H1 (cell line): ENCODE data around the gene YLPM1. TPM values are rescaled to one million over a fixed set of nuclear protein-coding genes. Genes with fewer than 3 reads are reported as not detected.

Experiments
- CTCF ChIA-PET: fragments of 300-600 bp; sonication (Branson Sonifier 250); formaldehyde crosslinking; loops from one replicate; lab custom pipeline; 2021; ENCODE audit not compliant: partially characterized antibody; lab: Charles Lee
- POLR2A ChIA-PET: fragments of 300-600 bp; sonication (Branson Sonifier 250); formaldehyde crosslinking; loops from one replicate; lab custom pipeline; 2021; ENCODE audit warnings: inconsistent platforms; ENCODE audit not compliant: partially characterized antibody; lab: Charles Lee
- DNase-seq, 2 experiments: peaks; one replicate each; pipeline versions ENCODE4 v3.0.0 to v3.0.0-alpha.2; 2010 to 2022; ENCODE audit warnings: low spot score in 2 of 2, low read depth in 1 of 2, mixed read lengths in 1 of 2
- FAIRE-seq: peaks from 2 replicates; lab custom pipeline; 2011; peaks lifted over from hg19 to GRCh38; lab: Jason Lieb, UNC
- H2AFZ ChIP-seq: 2 replicates; pipeline ENCODE4 v1.8.1; 2012; ENCODE audit warnings: low read length, inconsistent platforms
- H2AK5ac ChIP-seq: 2 replicates; pipeline ENCODE4 v1.6.1; 2013; ENCODE audit warnings: low read depth, low read length
- H2BK120ac ChIP-seq: replicated peaks from 2 replicates; pipeline ENCODE3; 2013; ENCODE audit warnings: low read depth, low read length, inconsistent platforms
- H2BK12ac ChIP-seq: 2 replicates; pipeline ENCODE4 v1.6.1; 2013; ENCODE audit warnings: low read depth, low read length
- H2BK15ac ChIP-seq: 2 replicates; pipeline ENCODE4 v1.6.1; 2013; ENCODE audit warnings: low read length
- H2BK20ac ChIP-seq: 2 replicates; pipeline ENCODE4 v1.6.1; 2013; ENCODE audit warnings: low read length
- H2BK5ac ChIP-seq: 2 replicates; pipeline ENCODE4 v1.6.1; 2013; ENCODE audit warnings: low read depth, low read length
- H3K14ac ChIP-seq: 2 replicates; pipeline ENCODE4 v1.6.1; 2013; ENCODE audit warnings: inconsistent platforms; ENCODE audit not compliant: insufficient read length
- H3K18ac ChIP-seq: 2 replicates; pipeline ENCODE4 v1.6.1; 2013; ENCODE audit warnings: low read length; ENCODE audit errors: extremely low read depth
- H3K23ac ChIP-seq: 2 replicates; pipeline ENCODE4 v1.6.1; 2013; ENCODE audit warnings: inconsistent platforms; ENCODE audit not compliant: insufficient read length
- H3K23me2 ChIP-seq: 2 replicates; pipeline ENCODE4 v1.6.1; 2013; ENCODE audit warnings: low read depth, low read length
- H3K27ac ChIP-seq: 2 replicates; pipeline ENCODE4 v1.6.1; 2011; ENCODE audit warnings: low read depth, low read length, inconsistent platforms
- H3K27me3 ChIP-seq, 4 experiments: replicated peaks in 1 of 4; 1 replicate in 1 of 4; 2 replicates in 3 of 4; pipeline versions ENCODE4 v1.6.1 to v1.8.1; 2011 to 2013; ENCODE audit warnings: low read length in 3 of 4, mild to moderate bottlenecking in 3 of 4, inconsistent platforms in 2 of 4, mixed read lengths in 2 of 4, moderate library complexity in 1 of 4; ENCODE audit not compliant: control insufficient read depth in 3 of 4, insufficient read depth in 3 of 4; ENCODE audit errors: extremely low read depth in 1 of 4
- H3K36me3 ChIP-seq, 4 experiments: 2 replicates each; pipeline versions ENCODE4 v1.6.1 to v1.8.1; 2011 to 2013; ENCODE audit warnings: mild to moderate bottlenecking in 4 of 4, low read length in 3 of 4, moderate library complexity in 2 of 4, control low read depth in 1 of 4, inconsistent platforms in 1 of 4; ENCODE audit not compliant: insufficient read depth in 4 of 4, control insufficient read depth in 2 of 4
- H3K4ac ChIP-seq: replicated peaks from 2 replicates; pipeline ENCODE3; 2013; ENCODE audit warnings: low read length, low read depth, mixed read lengths, inconsistent platforms; ENCODE audit not compliant: insufficient read length
- H3K4me1 ChIP-seq, 4 experiments: replicated peaks in 1 of 4; 1 replicate in 1 of 4; 2 replicates in 3 of 4; pipeline versions ENCODE4 v1.6.1 to v1.8.1; 2011 to 2013; ENCODE audit warnings: low read length in 3 of 4, inconsistent platforms in 2 of 4, mixed read lengths in 1 of 4; ENCODE audit not compliant: insufficient read depth in 4 of 4, control insufficient read depth in 3 of 4
- H3K4me2 ChIP-seq, 2 experiments: 2 replicates each; pipeline versions ENCODE4 v1.6.1 to v1.8.1; 2011 to 2013; ENCODE audit warnings: low read depth in 2 of 2, low read length in 2 of 2, control low read depth in 1 of 2, inconsistent platforms in 1 of 2, mild to moderate bottlenecking in 1 of 2; ENCODE audit not compliant: insufficient read depth in 1 of 2
- H3K4me3 ChIP-seq, 4 experiments: fragments of 200-600, 300-600 bp in 1 of 4; sonication (generic), shearing (Covaris generic), sonication (Bioruptor Twin) in 1 of 4; 2 replicates each; pipeline versions ENCODE4 v1.5.1 to v1.8.1; 2011 to 2016; ENCODE audit warnings: low read length in 4 of 4, low read depth in 3 of 4, control low read depth in 2 of 4, inconsistent platforms in 2 of 4, mild to moderate bottlenecking in 2 of 4, mixed read lengths in 1 of 4, moderate library complexity in 1 of 4; ENCODE audit not compliant: insufficient read depth in 2 of 4; ENCODE audit errors: extremely low read depth in 1 of 4
- H3K56ac ChIP-seq: replicated peaks from 2 replicates; pipeline ENCODE3; 2013; ENCODE audit warnings: low read depth, mild to moderate bottlenecking, mixed read lengths, low read length, inconsistent platforms; ENCODE audit not compliant: insufficient read length
- H3K79me1 ChIP-seq: 2 replicates; pipeline ENCODE4 v1.6.1; 2013; ENCODE audit warnings: low read depth, low read length, control low read depth
- H3K79me2 ChIP-seq, 2 experiments: 2 replicates each; pipeline versions ENCODE4 v1.6.1 to v1.8.1; 2012 to 2013; ENCODE audit warnings: low read length in 2 of 2, mild to moderate bottlenecking in 2 of 2, inconsistent platforms in 1 of 2; ENCODE audit not compliant: insufficient read depth in 2 of 2, control insufficient read depth in 1 of 2
- H3K9ac ChIP-seq, 4 experiments: replicated peaks in 1 of 4; 1 replicate in 1 of 4; 2 replicates in 3 of 4; pipeline versions ENCODE4 v1.6.1 to v1.8.1; 2011 to 2013; ENCODE audit warnings: low read depth in 3 of 4, low read length in 3 of 4, control low read depth in 2 of 4, mild to moderate bottlenecking in 2 of 4, moderate library complexity in 2 of 4, inconsistent platforms in 1 of 4; ENCODE audit errors: extremely low read depth in 1 of 4
- H3K9me3 ChIP-seq, 2 experiments: 2 replicates each; pipeline versions ENCODE4 v1.6.1 to v1.8.1; 2012 to 2013; ENCODE audit warnings: mild to moderate bottlenecking in 2 of 2, moderate library complexity in 2 of 2, control low read depth in 1 of 2, inconsistent platforms in 1 of 2, low read depth in 1 of 2, low read length in 1 of 2, mixed read lengths in 1 of 2; ENCODE audit not compliant: insufficient read depth in 2 of 2
- H4K20me1 ChIP-seq, 2 experiments: replicated peaks in 1 of 2; 2 replicates each; pipeline versions ENCODE3 to v1.8.1; 2011 to 2013; ENCODE audit warnings: inconsistent platforms in 2 of 2, low read length in 2 of 2, mild to moderate bottlenecking in 1 of 2; ENCODE audit not compliant: insufficient read depth in 2 of 2, control insufficient read depth in 1 of 2
- H4K5ac ChIP-seq: 2 replicates; pipeline ENCODE4 v1.6.1; 2013; ENCODE audit warnings: low read length, low read depth, mixed read lengths, inconsistent platforms; ENCODE audit not compliant: insufficient read length
- H4K8ac ChIP-seq: 2 replicates; pipeline ENCODE4 v1.8.0; 2013; ENCODE audit warnings: mild to moderate bottlenecking, moderate library complexity, low read length, inconsistent platforms; ENCODE audit not compliant: insufficient read depth; ENCODE audit errors: extremely low read depth
- H4K91ac ChIP-seq: replicated peaks from 2 replicates; pipeline ENCODE3; 2013; ENCODE audit warnings: low read length, mixed read lengths, inconsistent platforms; ENCODE audit not compliant: insufficient read length
- GABPA ChIP-seq: IDR thresholded peaks from 2 replicates; pipeline ENCODE4 v1.6.1; 2011; ENCODE audit warnings: mild to moderate bottlenecking, low read length, moderate library complexity, borderline replicate concordance; ENCODE audit not compliant: insufficient read depth
- RXRA ChIP-seq: IDR thresholded peaks from 2 replicates; pipeline ENCODE4 v1.6.1; 2011; ENCODE audit warnings: low read depth, mild to moderate bottlenecking, low read length, moderate library complexity; ENCODE audit not compliant: insufficient read depth
- TEAD4 ChIP-seq: IDR thresholded peaks from 2 replicates; pipeline ENCODE4 v1.6.1; 2012; ENCODE audit warnings: low read depth, low read length, inconsistent platforms, mixed read lengths
- WGBS, 2 experiments: shearing (Covaris generic) in 1 of 2; methylation state at CpG; one replicate each; pipeline versions ENCODE4 v1.1.6 to v1.1.7; 2013 to 2015; ENCODE audit warnings: low lambda C conversion rate in 2 of 2, mixed read lengths in 2 of 2, inconsistent platforms in 1 of 2, low coverage in 1 of 2, missing lambda C conversion rate in 1 of 2; ENCODE audit not compliant: insufficient replicate concordance in 2 of 2, insufficient coverage in 1 of 2, insufficient read length in 1 of 2; ENCODE audit errors: extremely low coverage in 1 of 2, missing lambda C conversion rate in 1 of 2; 5-methylcytosine and 5-hydroxymethylcytosine counted together
- polyA plus RNA-seq, 7 experiments: library from polyadenylated mRNA; depleted of rRNA in 3 of 7; stranded (reverse) in 5 of 7; unstranded in 2 of 7; fragments of >200 nt in 5 of 7; fragments of 200-250 nt in 2 of 7; gene quantifications; 1 replicate in 5 of 7; 2 replicates in 1 of 7; 4 replicates in 1 of 7; pipeline versions ENCODE4 v1.2.1 to v1.2.3, GENCODE V29; 2011 to 2013; ENCODE audit warnings: missing spikeins in 2 of 7, mixed read lengths in 2 of 7
- total RNA-seq: library from RNA; stranded (reverse); fragmentation: NEBNext Ultra II Directional; extraction: Animal tissue kit (Norgen Biotek cat#: 25700); gene quantifications from 2 replicates; pipeline ENCODE4 v1.2.1, GENCODE V29; 2021

Gene YLPM1
- total and polyA plus RNA-seq, 2 of the 8 experiments (the other 6 are each of a cell fraction or from before 2014, with no cell fraction given): 13.5 to 71.7 TPM

- H3K36me3 ChIP-seq: no peaks in the 10 kb centered on the region
- no peaks in the 10 kb centered on the region for H3K79me2 ChIP-seq
- H3K9me3 ChIP-seq: 0 out of 4 replicates have a peak, but pooled peaks cover 7% of the 10 kb centered on the region in 2 experiments
- peak; percentile 49; the same call in 1 of the 2 replicates for TF ChIP-seq TEAD4
- TF ChIP-seq GABPA: no peak
- TF ChIP-seq RXRA: no peak
- TF ChIP-seq, all 59 proteins: peak for 1
- H3K4me1 ChIP-seq: no peaks in the 10 kb centered on the region
- H2BK120ac ChIP-seq: no peak overlapping the region
- H4K5ac ChIP-seq: no peak overlapping the region
- H3K27ac ChIP-seq: no peak overlapping the region
- H3K4ac ChIP-seq: no peak overlapping the region
- no peaks in the 10 kb centered on the region for H3K79me1 ChIP-seq
- H2BK15ac ChIP-seq: no peak overlapping the region
- no peak overlapping the region for H4K8ac ChIP-seq
- H2BK12ac ChIP-seq: no peak overlapping the region
- H4K91ac ChIP-seq: no peak overlapping the region
- no peak overlapping the region for H2BK5ac ChIP-seq
- no peak overlapping the region for H2AFZ ChIP-seq
- no peak overlapping the region for H3K4me3 ChIP-seq
- H3K23me2 ChIP-seq: no peaks in the 10 kb centered on the region
- 76% methylated on average over 1 of the region's 1 CpG; no CpG with 5 or more reads in 1 of the 2 experiments for WGBS, 2 experiments
- no peak overlapping the region for H2BK20ac ChIP-seq
- no peak for FAIRE-seq
- H3K23ac ChIP-seq: no peak overlapping the region
- CTCF ChIA-PET: interaction anchor here (1.7 kb wide), 1 partner anchor 20 kb away, joined by 3 read pairs; no protein-coding TSS in a partner anchor
- POLR2A ChIA-PET: interaction anchor here (0.6 to 0.7 kb wide), 2 partner anchors 41 to 240 kb away, joined by 3 to 4 read pairs; no protein-coding TSS in a partner anchor
- H4K20me1 ChIP-seq: no peaks in the 10 kb centered on the region
- H3K4me2 ChIP-seq: no peak overlapping the region
- no peak overlapping the region for H3K56ac ChIP-seq
- H3K27me3 ChIP-seq: no peaks in the 10 kb centered on the region
- no peak overlapping the region for H3K9ac ChIP-seq
- H2AK5ac ChIP-seq: no peak overlapping the region
- H3K14ac ChIP-seq: no peak overlapping the region
- DNase-seq: no peak
- H3K18ac ChIP-seq: no peak overlapping the region
These were observed 6.8 kb upstream of the YLPM1 start for GRCh38 chr14:74756326-74756725.
